Spleen (tissue), 11 donors: Measurements from ENCODE around the gene TAL1. TPM values are rescaled to one million over a fixed set of nuclear protein-coding genes. Genes with fewer than 3 reads are reported as not detected.
A peak's percentile ranks its signal among the peaks of the same experiment; 100 is the strongest.

Experiments
- DNase-seq: peaks from one replicate; pipeline ENCODE4 v3.0.0-alpha.2; 2020
- H3K27ac ChIP-seq, 8 donors: fragments of 200-600 bp; sonication (generic) in 7 of 8; 1 replicate in 4 of 8; 2 replicates in 4 of 8; pipeline versions ENCODE4 v1.5.0 to v1.8.0; 2016 to 2021; ENCODE audit warnings: inconsistent platforms in 4 of 8, mild to moderate bottlenecking in 4 of 8, moderate library complexity in 1 of 8
- H3K27me3 ChIP-seq, 7 donors: fragments of 200-600 bp; sonication (generic) in 6 of 7; replicated peaks in 1 of 7; 1 replicate in 4 of 7; 2 replicates in 3 of 7; pipeline versions ENCODE4 v1.5.0 to v1.8.0; 2016 to 2021; ENCODE audit warnings: inconsistent platforms in 3 of 7, mild to moderate bottlenecking in 1 of 7
- H3K36me3 ChIP-seq, 6 donors: fragments of 200-600 bp; sonication (generic) in 5 of 6; 1 replicate in 4 of 6; 2 replicates in 2 of 6; pipeline versions ENCODE4 v1.5.0 to v1.8.0; 2016 to 2021; ENCODE audit warnings: inconsistent platforms in 2 of 6
- H3K4me1 ChIP-seq, 6 donors: fragments of 200-600 bp; sonication (generic) in 5 of 6; 1 replicate in 3 of 6; 2 replicates in 3 of 6; pipeline versions ENCODE4 v1.5.0 to v1.8.0; 2016 to 2021; ENCODE audit warnings: inconsistent platforms in 3 of 6
- H3K4me3 ChIP-seq, 8 donors: fragments of 200-600 bp; sonication (generic) in 7 of 8; 1 replicate in 4 of 8; 2 replicates in 4 of 8; pipeline versions ENCODE4 v1.5.0 to v1.8.0; 2016 to 2021; ENCODE audit warnings: inconsistent platforms in 4 of 8, mild to moderate bottlenecking in 4 of 8, moderate library complexity in 2 of 8
- H3K9me3 ChIP-seq, 8 donors: fragments of 200-600 bp; sonication (generic) in 7 of 8; 1 replicate in 4 of 8; 2 replicates in 4 of 8; pipeline versions ENCODE4 v1.5.0 to v1.8.0; 2016 to 2021; ENCODE audit warnings: inconsistent platforms in 4 of 8
- POLR2A ChIP-seq, 3 donors: fragments of 450-650 bp; IDR thresholded peaks; one replicate each; pipeline ENCODE4 v1.5.1; 2017; ENCODE audit warnings: antibody characterized with exemption in 3 of 3, mild to moderate bottlenecking in 1 of 3
- POLR2AphosphoS5 ChIP-seq, 3 donors: sonication (generic); formaldehyde crosslinking; IDR thresholded peaks; one replicate each; pipeline ENCODE4 v1.5.1; 2017; ENCODE audit warnings: antibody characterized with exemption in 3 of 3
- WGBS, 5 donors: extraction: QIAGEN DNeasy Blood & Tissue Kit in 3 of 5; methylation state at CpG; one replicate each; pipeline versions ENCODE4 v1.1.5 to v1.1.7; 2013 to 2018; 5-methylcytosine and 5-hydroxymethylcytosine counted together
- intact Hi-C: fragments of 100-400 bp; cut with DNase I; formaldehyde crosslinking; loops from one replicate; pipeline ENCODE4 v1.15.0; 2023; ENCODE audit warnings: low total_unique reads
- polyA plus RNA-seq, 3 donors: library from polyadenylated mRNA; stranded (reverse); fragments of 200-250 nt; gene quantifications; one replicate each; pipeline ENCODE4 v1.2.1, GENCODE V29; 2013
- total RNA-seq, 7 donors: library from RNA; depleted of rRNA in 3 of 7; stranded (reverse); fragments of >200 nt in 3 of 7; fragmentation: NEBNext Ultra II Directional in 4 of 7; extraction: Animal tissue kit (Norgen Biotek cat#: 25700) in 4 of 7; gene quantifications; one replicate each; pipeline versions ENCODE4 v1.1.0 to v1.2.1, GENCODE V29; 2016 to 2021
- TF ChIP-seq, protein P1 (sequence below), 11 experiments: fragments of 200-600 bp in 7 of 11; fragments of 450-650 bp in 4 of 11; sonication (generic) in 4 of 11; IDR thresholded peaks in 8 of 11; conservative IDR thresholded peaks in 3 of 11; 1 replicate in 7 of 11; 2 replicates in 4 of 11; pipeline versions ENCODE4 v1.4.0 to v1.8.0; 2016 to 2021; ENCODE audit warnings: antibody characterized with exemption in 11 of 11, inconsistent platforms in 4 of 11, mild to moderate bottlenecking in 1 of 11
- donor health status: healthy with polysubstance abuse.
- donor health status: DM: no; HTN: no; CAD: no; lungs with moderate emphysema.
- donor health status: DM: no; HTN: no; CAD: no.
- donor health status: Bipolar disorder and iron deficiency.
- donor health status: healthy.
- donor health status: DM: no; HTN: no; CAD: no.
- donor health status: DM: yes; HTN: yes; CAD: no.

TAL1 gene
- total and polyA plus RNA-seq, 10 donors, result 2.9 to 24.5 (median 14.0) TPM

- Histone ChIP-seq H3K27me3 (peaks cover 6 to 94% (median 76%) of the 10 kb centered on the region in 7 donors), H3K4me3 (peak overlapping the region; percentile 23 to 69 (median 34)), H3K4me1 (peaks cover 0 to 74% (median 56%) of the 10 kb centered on the region in 6 donors), H3K36me3 (no peaks in the 10 kb centered on the region), H3K9me3 (no peaks in the 10 kb centered on the region), H3K27ac (peak overlapping the region; percentile 59 to 92 (median 80))
- DNase-seq, result no peak
- intact Hi-C loops, result no loop called here
- peak in 1 of 3 donors; percentile 69 for TF ChIP-seq POLR2A (IDR thresholded peaks at IDR 0.05)
- TF ChIP-seq POLR2AphosphoS5 (IDR thresholded peaks at IDR 0.05), result peak; percentile 72 to 82 (median 78)
- TF ChIP-seq, protein P1, sequence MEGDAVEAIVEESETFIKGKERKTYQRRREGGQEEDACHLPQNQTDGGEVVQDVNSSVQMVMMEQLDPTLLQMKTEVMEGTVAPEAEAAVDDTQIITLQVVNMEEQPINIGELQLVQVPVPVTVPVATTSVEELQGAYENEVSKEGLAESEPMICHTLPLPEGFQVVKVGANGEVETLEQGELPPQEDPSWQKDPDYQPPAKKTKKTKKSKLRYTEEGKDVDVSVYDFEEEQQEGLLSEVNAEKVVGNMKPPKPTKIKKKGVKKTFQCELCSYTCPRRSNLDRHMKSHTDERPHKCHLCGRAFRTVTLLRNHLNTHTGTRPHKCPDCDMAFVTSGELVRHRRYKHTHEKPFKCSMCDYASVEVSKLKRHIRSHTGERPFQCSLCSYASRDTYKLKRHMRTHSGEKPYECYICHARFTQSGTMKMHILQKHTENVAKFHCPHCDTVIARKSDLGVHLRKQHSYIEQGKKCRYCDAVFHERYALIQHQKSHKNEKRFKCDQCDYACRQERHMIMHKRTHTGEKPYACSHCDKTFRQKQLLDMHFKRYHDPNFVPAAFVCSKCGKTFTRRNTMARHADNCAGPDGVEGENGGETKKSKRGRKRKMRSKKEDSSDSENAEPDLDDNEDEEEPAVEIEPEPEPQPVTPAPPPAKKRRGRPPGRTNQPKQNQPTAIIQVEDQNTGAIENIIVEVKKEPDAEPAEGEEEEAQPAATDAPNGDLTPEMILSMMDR (IDR thresholded peaks at IDR 0.05 in 8 of 11, conservative IDR thresholded peaks at IDR 0.05 in 3 of 11), result no peak
- 0 to 3% (median 2%) methylated on average over 53 to 62 of the region's 62 CpGs for WGBS, 5 donors
These were observed 481 bp downstream of the TAL1 start for GRCh38 chr1:47231301-47232186.

- DNase-seq, result no peak
These were observed 1.2 kb downstream of the TAL1 start for GRCh38 chr1:47230692-47231300.

GRCh38 chr1:47229886-47230691 is 1.9 kb downstream of the TAL1 start:
- Histone ChIP-seq H3K27me3 (peaks cover 6 to 100% (median 87%) of the 10 kb centered on the region in 7 donors), H3K36me3 (no peaks in the 10 kb centered on the region), H3K4me1 (peaks cover 6 to 79% (median 62%) of the 10 kb centered on the region in 6 donors), H3K9me3 (no peaks in the 10 kb centered on the region), H3K27ac (peak overlapping the region; percentile 59 to 92 (median 80)), H3K4me3 (peak overlapping the region in 7 of 8 donors; percentile 23 to 69 (median 39))
- no peak for DNase-seq
- WGBS, 5 donors, result 5 to 9% (median 6%) methylated on average over 23 of the region's 23 CpGs
- intact Hi-C loops, result no loop called here
- TF ChIP-seq, protein P1 (IDR thresholded peaks at IDR 0.05 in 8 of 11, conservative IDR thresholded peaks at IDR 0.05 in 3 of 11), result no peak
- no peak for TF ChIP-seq POLR2A (IDR thresholded peaks at IDR 0.05)

More at GRCh38 chr1:47230692-47231300, 1.2 kb downstream of the TAL1 start:
- H3K27ac ChIP-seq, result peak overlapping the region; percentile 59 to 92 (median 80)
- H3K27me3 ChIP-seq, result peaks cover 6 to 100% (median 84%) of the 10 kb centered on the region in 7 donors
- intact Hi-C loops, result no loop called here
- TF ChIP-seq POLR2A (IDR thresholded peaks at IDR 0.05), result no peak
- peak in 2 of 3 donors; percentile 3 to 14 for TF ChIP-seq POLR2AphosphoS5 (IDR thresholded peaks at IDR 0.05)
- TF ChIP-seq, protein P1 (IDR thresholded peaks at IDR 0.05 in 8 of 11, conservative IDR thresholded peaks at IDR 0.05 in 3 of 11), result no peak
- peak overlapping the region; percentile 7 to 69 (median 34) for H3K4me3 ChIP-seq
- H3K9me3 ChIP-seq, result no peaks in the 10 kb centered on the region
- H3K4me1 ChIP-seq, result peaks cover 3 to 79% (median 60%) of the 10 kb centered on the region in 6 donors
- H3K36me3 ChIP-seq, result no peaks in the 10 kb centered on the region
- 2 to 9% (median 3%) methylated on average over 37 to 44 of the region's 44 CpGs for WGBS, 5 donors
